Brain microvascular endothelial cell (primary cell): ENCODE results near the gene TTC7B.

ENCODE experiments used
- DNase-seq: peaks from one replicate; pipeline ENCODE4 v3.0.0-alpha.2; 2020
- H3K27ac ChIP-seq: fragments of 250-450 bp; sonication (Bioruptor Pico); 2 replicates; pipeline ENCODE4 v1.5.1; 2020; ENCODE audit warnings: mild to moderate bottlenecking, moderate library complexity
- H3K27me3 ChIP-seq: fragments of 250-450 bp; sonication (Bioruptor Pico); replicated peaks from 2 replicates; pipeline ENCODE4 v1.5.1; 2020; ENCODE audit warnings: mild to moderate bottlenecking
- H3K36me3 ChIP-seq: fragments of 250-450 bp; sonication (Bioruptor Pico); replicated peaks from 2 replicates; pipeline ENCODE4 v1.5.1; 2020; ENCODE audit warnings: mild to moderate bottlenecking
- H3K4me3 ChIP-seq: 2 replicates; pipeline ENCODE4 v1.5.1; 2011; ENCODE audit warnings: low read depth, mild to moderate bottlenecking, control low read depth, low read length, moderate library complexity
- CTCF ChIP-seq: IDR thresholded peaks from 2 replicates; pipeline ENCODE4 v1.5.1; 2011; ENCODE audit warnings: low read depth, mild to moderate bottlenecking, moderate library complexity, low read length, control low read depth, inconsistent platforms; ENCODE audit errors: missing control alignments
- in situ Hi-C: cut with HindIII; loops from 2 replicates; pipeline ENCODE4 v1.10.0; 2017; ENCODE audit warnings: low sequenced_read_pairs, low pct_ligation_motif_present

TTC7B gene

GRCh38 chr14:90804292-90805083, 11.7 kb downstream of the TTC7B start:
- Histone ChIP-seq H3K4me3 (no peak overlapping the region), H3K36me3 (no peaks in the 10 kb centered on the region), H3K27me3 (no peaks in the 10 kb centered on the region), H3K27ac (no peak overlapping the region)
- in situ Hi-C loops: no loop called here
- TF ChIP-seq CTCF: no peak
- DNase-seq: no peak

GRCh38 chr14:90803249-90803648, 13.0 kb downstream of the TTC7B start:
- peak overlapping the region; percentile 40 for H3K27ac ChIP-seq
- H3K36me3 ChIP-seq: no peaks in the 10 kb centered on the region
- no peak for DNase-seq
- no peak for TF ChIP-seq CTCF
- in situ Hi-C loops: no loop called here
- no peak overlapping the region for H3K4me3 ChIP-seq
- H3K27me3 ChIP-seq: no peaks in the 10 kb centered on the region

- no peaks in the 10 kb centered on the region for H3K27me3 ChIP-seq
- no peak overlapping the region for H3K27ac ChIP-seq
- DNase-seq: no peak
- H3K36me3 ChIP-seq: no peaks in the 10 kb centered on the region
- in situ Hi-C loops: no loop called here
- no peak overlapping the region for H3K4me3 ChIP-seq
- no peak for TF ChIP-seq CTCF
Observed at GRCh38 chr14:90799420-90799819, 16.8 kb downstream of the TTC7B start.

- no peak for DNase-seq
- no peak overlapping the region for H3K4me3 ChIP-seq
- no peaks in the 10 kb centered on the region for H3K27me3 ChIP-seq
- no peaks in the 10 kb centered on the region for H3K36me3 ChIP-seq
- TF ChIP-seq CTCF: no peak
- in situ Hi-C loops: no loop called here
- H3K27ac ChIP-seq: no peak overlapping the region
Observed at GRCh38 chr14:90797919-90798318, 18.3 kb downstream of the TTC7B start.

GRCh38 chr14:90797451-90797850, 18.8 kb downstream of the TTC7B start:
- Histone ChIP-seq H3K27ac (no peak overlapping the region), H3K27me3 (no peaks in the 10 kb centered on the region), H3K36me3 (no peaks in the 10 kb centered on the region), H3K4me3 (no peak overlapping the region)
- DNase-seq: no peak
- in situ Hi-C loops: no loop called here
- TF ChIP-seq CTCF: no peak

- in situ Hi-C loops: no loop called here
- Histone ChIP-seq H3K27ac (no peak overlapping the region), H3K4me3 (no peak overlapping the region), H3K27me3 (no peaks in the 10 kb centered on the region), H3K36me3 (no peaks in the 10 kb centered on the region)
- no peak for TF ChIP-seq CTCF
- DNase-seq: no peak
Observed at GRCh38 chr14:90796329-90796728, 19.9 kb downstream of the TTC7B start.
